Karpas-422 (cell line): ENCODE results near the gene KIF15. TPM values are rescaled to one million over a fixed set of nuclear protein-coding genes. Genes with fewer than 3 reads are reported as not detected.

Source experiments
- DNase-seq: peaks from one replicate; pipeline ENCODE4 v3.0.0-alpha.2; 2015
- H2AFZ ChIP-seq: fragments of 200-600 bp; sonication (generic); 2 replicates; pipeline ENCODE4 v1.6.1; 2014; ENCODE audit warnings: antibody characterized with exemption, low read length, mixed read lengths
- H3K27ac ChIP-seq: fragments of 200-600 bp; sonication (generic); 2 replicates; pipeline ENCODE4 v1.5.1; 2014; ENCODE audit warnings: mild to moderate bottlenecking, low read length, moderate library complexity
- H3K27me3 ChIP-seq: fragments of 200-600 bp; sonication (generic); 2 replicates; pipeline ENCODE4 v1.6.1; 2014; ENCODE audit warnings: low read length, mixed read lengths
- H3K36me3 ChIP-seq: fragments of 200-600 bp; sonication (generic); 2 replicates; pipeline ENCODE4 v1.6.1; 2014; ENCODE audit warnings: low read length, mixed read lengths; ENCODE audit not compliant: insufficient read depth
- H3K4me1 ChIP-seq: fragments of 200-600 bp; sonication (generic); 2 replicates; pipeline ENCODE4 v1.6.1; 2014; ENCODE audit warnings: mild to moderate bottlenecking, low read length, mixed read lengths
- H3K4me2 ChIP-seq: fragments of 200-600 bp; sonication (generic); 2 replicates; pipeline ENCODE4 v1.6.1; 2014; ENCODE audit warnings: low read length, low read depth, mild to moderate bottlenecking; ENCODE audit not compliant: poor library complexity, severe bottlenecking
- H3K4me3 ChIP-seq: fragments of 200-600 bp; sonication (generic); 2 replicates; pipeline ENCODE4 v1.5.1; 2014; ENCODE audit warnings: mild to moderate bottlenecking, antibody characterized with exemption, low read length, mixed read lengths
- H3K79me2 ChIP-seq: fragments of 200-600 bp; sonication (generic); 2 replicates; pipeline ENCODE4 v1.6.1; 2014; ENCODE audit warnings: mild to moderate bottlenecking, low read length, mixed read lengths
- H3K9ac ChIP-seq: fragments of 200-600 bp; sonication (generic); 2 replicates; pipeline ENCODE4 v1.6.0; 2014; ENCODE audit warnings: low read length
- H3K9me2 ChIP-seq: fragments of 200-600 bp; sonication (generic), shearing (Covaris generic); replicated peaks from 2 replicates; pipeline ENCODE4 v1.6.0; 2014; ENCODE audit warnings: mild to moderate bottlenecking, low read length, moderate library complexity; ENCODE audit not compliant: insufficient read depth
- H3K9me3 ChIP-seq: fragments of 300-700, 200-600 bp; sonication (generic); 2 replicates; pipeline ENCODE4 v1.6.1; 2014; ENCODE audit warnings: low read length, mixed read lengths
- H4K20me1 ChIP-seq: fragments of 200-600 bp; sonication (generic); 2 replicates; pipeline ENCODE4 v1.6.1; 2014; ENCODE audit warnings: mild to moderate bottlenecking, antibody characterized with exemption, low read length, low read depth; ENCODE audit not compliant: insufficient read depth
- total RNA-seq: library from RNA; depleted of rRNA; stranded (reverse); fragments of >200 nt; shearing (Covaris generic); gene quantifications from 2 replicates; pipeline ENCODE4 v1.2.3, GENCODE V29; 2014; ENCODE audit warnings: low replicate concordance

KIF15 gene
- total RNA-seq, 1 experiment from 2014 or later, result 15.2 TPM

DNA sequence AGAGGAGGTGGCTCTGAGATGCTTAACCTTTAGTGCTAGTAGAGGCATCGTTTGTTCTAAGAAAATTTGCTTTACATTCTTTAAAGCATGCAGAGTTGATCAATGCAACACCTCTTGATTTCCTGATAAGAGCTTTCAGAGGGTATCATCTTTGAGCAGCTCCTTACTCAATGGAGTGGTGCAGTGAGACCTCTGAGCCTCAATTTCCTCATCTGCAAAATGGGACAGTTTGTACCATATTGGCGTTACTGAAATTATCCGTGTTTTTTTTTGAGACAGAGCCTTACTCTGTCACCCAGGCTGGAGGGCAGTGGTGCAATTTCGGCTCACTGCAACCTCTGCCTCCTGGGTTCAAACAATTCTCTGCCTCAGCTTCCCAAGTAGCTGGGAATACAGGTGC, 98.5 kb downstream of the KIF15 start:
- H3K9me2 ChIP-seq, result no peaks in the 10 kb centered on the region
- peaks cover 15% of the 10 kb centered on the region for H3K4me1 ChIP-seq
- H3K27me3 ChIP-seq, result no peaks in the 10 kb centered on the region
- no peak overlapping the region for H3K4me3 ChIP-seq
- no peak overlapping the region for H3K4me2 ChIP-seq
- H3K79me2 ChIP-seq, result peaks cover 14% of the 10 kb centered on the region
- H3K27ac ChIP-seq, result no peak overlapping the region
- DNase-seq, result no peak
- no peak overlapping the region for H2AFZ ChIP-seq
- H3K36me3 ChIP-seq, result peaks cover 6% of the 10 kb centered on the region; the same call in 1 of the 2 replicates
- H3K9ac ChIP-seq, result no peak overlapping the region
- H4K20me1 ChIP-seq, result no peaks in the 10 kb centered on the region
- H3K9me3 ChIP-seq, result no peaks in the 10 kb centered on the region

DNA sequence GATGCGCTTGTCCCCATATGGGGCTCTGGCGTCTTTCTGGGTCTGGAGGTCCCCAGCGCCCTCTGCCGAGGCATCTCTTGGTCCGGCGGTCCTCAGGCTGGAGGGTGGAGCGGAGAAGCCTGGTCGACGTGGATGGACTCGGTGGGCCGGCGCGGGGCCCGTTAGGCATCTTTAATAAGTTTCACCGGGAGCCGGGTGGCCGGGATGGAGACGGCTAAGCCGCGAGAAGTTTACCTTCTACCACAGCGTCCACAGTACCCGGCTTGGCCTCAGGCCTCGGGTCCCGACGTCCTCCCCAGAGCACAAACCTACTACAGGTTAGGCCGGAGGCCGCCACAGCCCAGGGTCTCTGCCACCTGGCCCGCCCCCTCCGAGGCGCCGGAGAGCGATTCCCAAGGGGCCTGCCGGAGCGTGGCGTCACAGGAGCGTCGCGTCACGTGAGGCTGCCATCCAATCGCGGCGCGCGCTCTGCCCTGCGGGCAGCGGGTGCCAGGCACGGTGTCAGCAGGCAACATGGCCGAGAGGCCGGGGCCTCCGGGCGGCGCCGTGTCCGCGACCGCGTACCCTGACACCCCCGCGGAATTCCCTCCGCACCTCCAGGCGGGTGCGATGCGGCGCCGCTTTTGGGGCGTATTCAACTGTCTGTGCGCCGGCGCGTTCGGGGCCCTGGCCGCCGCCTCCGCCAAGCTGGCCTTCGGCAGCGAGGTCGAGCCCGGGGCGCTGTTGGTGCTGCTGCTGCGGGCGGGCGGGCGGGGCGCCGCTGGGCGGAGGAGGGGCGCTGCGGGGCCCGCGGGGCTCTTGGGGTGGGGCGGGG, 100.0 kb downstream of the KIF15 start, which contains the start of gene TMEM42:
TMEM42 (plus strand) TSS at position 501 of the 814 bp plus-strand sequence; CDS start at position 514, 13 bp downstream.
- Histone ChIP-seq H3K79me2 (peaks cover 14% of the 10 kb centered on the region), H3K36me3 (no peaks in the 10 kb centered on the region), H4K20me1 (no peaks in the 10 kb centered on the region), H2AFZ (peak within 1 kb of the TSS; percentile 75; the same call in 1 of the 2 replicates), H3K4me1 (peaks cover 15% of the 10 kb centered on the region), H3K27me3 (no peaks in the 10 kb centered on the region), H3K4me3 (peak within 1 kb of the TSS; percentile 68), H3K9me3 (no peaks in the 10 kb centered on the region), H3K9me2 (no peaks in the 10 kb centered on the region), H3K4me2 (peak within 1 kb of the TSS; percentile 83), H3K27ac (peak within 1 kb of the TSS; percentile 56; the same call in 1 of the 2 replicates), H3K9ac (peak within 1 kb of the TSS; percentile 71)
- peak; percentile 97 for DNase-seq

DNA sequence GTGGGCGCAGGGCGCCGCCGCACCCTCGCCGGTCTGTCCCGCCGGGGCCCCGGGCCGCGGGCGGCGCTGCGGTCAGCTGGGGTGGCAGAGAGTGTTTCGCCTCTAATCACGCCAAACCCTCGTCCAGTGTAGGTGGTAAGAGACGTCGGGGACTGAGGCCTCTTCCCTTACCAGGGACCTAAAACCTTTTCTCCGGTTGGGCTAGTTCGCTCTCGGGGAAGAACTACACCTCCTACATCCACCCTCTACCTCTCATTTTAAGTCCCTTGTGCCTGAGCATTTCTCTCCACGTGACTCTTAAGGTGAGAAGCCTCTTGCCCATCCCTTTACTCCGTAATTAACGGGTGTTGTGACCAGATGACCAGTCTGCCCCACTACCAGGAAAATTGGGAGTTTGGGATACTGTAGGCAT, 100.6 kb downstream of the KIF15 start:
- no peaks in the 10 kb centered on the region for H3K9me3 ChIP-seq
- peak overlapping the region; percentile 69 for H3K4me2 ChIP-seq
- peak overlapping the region; percentile 67 for H3K4me3 ChIP-seq
- no peaks in the 10 kb centered on the region for H3K27me3 ChIP-seq
- peak; percentile 75 for DNase-seq
- no peaks in the 10 kb centered on the region for H4K20me1 ChIP-seq
- H3K9me2 ChIP-seq, result no peaks in the 10 kb centered on the region
- no peaks in the 10 kb centered on the region for H3K36me3 ChIP-seq
- peak overlapping the region; percentile 0; the same call in 1 of the 2 replicates for H3K27ac ChIP-seq
- H3K4me1 ChIP-seq, result peaks cover 15% of the 10 kb centered on the region
- peak overlapping the region; percentile 71 for H3K9ac ChIP-seq
- no peak overlapping the region for H2AFZ ChIP-seq
- peaks cover 14% of the 10 kb centered on the region for H3K79me2 ChIP-seq

DNA sequence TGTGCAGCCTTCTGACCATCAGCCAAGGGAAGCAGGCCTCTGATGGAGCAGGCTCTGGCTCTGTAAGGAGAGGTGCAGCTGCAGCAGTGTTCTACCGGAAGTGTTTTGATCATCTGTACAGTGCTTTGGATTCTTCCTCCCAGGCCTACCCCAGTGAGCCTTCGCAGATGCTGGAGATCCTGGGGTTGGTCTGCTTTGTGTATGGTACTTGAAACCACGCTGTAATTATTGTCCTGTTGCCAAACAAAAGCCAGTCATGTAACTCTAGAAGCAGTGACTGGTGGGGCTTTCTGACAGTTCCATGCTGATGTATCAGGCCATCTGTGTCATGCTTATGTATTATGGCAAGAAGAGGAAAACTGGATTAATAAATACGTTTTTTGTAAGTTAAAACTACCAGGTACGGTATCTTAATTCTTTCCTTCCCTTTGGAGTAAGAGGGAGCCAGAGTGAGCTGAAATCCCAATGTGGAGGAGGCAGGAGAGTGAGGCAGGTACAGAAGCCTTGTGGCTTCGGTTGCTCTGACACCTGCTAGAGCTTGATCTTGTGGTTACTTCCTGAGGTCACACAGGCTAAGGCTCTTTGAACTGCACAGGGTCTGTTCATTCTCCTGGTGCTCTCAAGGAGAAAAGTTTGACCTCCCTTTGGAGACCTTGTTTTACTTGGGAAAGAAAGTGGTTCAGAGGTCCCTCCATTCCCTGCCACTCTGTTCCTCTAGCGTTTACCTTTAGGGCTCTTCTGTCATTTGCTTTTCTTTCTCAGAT, 103.9 kb downstream of the KIF15 start:
- Histone ChIP-seq H3K36me3 (no peaks in the 10 kb centered on the region), H4K20me1 (no peaks in the 10 kb centered on the region), H3K79me2 (peaks cover 14% of the 10 kb centered on the region), H3K27ac (no peak overlapping the region), H3K9me3 (no peaks in the 10 kb centered on the region), H3K4me1 (peaks cover 15% of the 10 kb centered on the region), H3K4me3 (no peak overlapping the region), H3K9me2 (no peaks in the 10 kb centered on the region), H3K9ac (no peak overlapping the region), H3K27me3 (no peaks in the 10 kb centered on the region), H2AFZ (no peak overlapping the region), H3K4me2 (no peak overlapping the region)
- no peak for DNase-seq

DNA sequence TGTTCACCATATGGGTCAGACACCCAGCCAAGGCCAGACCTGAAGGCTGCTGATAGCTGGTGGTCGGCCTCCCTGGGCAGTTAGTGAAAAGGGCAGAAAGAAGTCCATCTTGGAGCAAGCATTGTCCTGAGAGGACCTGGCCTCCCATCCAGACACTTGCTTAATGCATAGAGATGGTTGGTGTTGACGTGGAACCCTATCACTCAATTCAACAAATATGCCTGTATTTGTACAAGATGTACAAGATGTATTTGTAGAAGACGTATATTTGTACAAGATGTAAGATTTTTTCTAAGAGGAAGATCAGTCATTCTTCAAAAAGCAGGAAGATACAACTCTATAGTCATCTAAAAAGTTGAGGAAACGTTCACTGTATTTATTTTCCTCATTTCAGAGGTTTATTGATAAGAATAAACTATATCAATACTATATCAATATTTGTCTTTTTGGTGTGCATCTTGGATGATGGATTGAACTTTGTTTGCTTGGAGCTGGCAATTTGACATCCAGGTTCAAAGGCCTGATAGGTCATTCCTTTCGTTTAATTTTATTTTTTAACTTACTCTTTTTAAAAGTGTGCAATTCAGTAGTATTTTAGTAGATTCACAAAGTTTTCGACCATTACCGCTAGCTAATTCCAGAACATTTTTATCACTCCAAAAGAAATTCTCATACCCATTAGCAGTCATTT, 106.0 kb downstream of the KIF15 start:
- H3K27ac ChIP-seq, result no peak overlapping the region
- no peaks in the 10 kb centered on the region for H3K36me3 ChIP-seq
- H3K9ac ChIP-seq, result no peak overlapping the region
- H3K9me3 ChIP-seq, result no peaks in the 10 kb centered on the region
- no peaks in the 10 kb centered on the region for H3K27me3 ChIP-seq
- H2AFZ ChIP-seq, result no peak overlapping the region
- DNase-seq, result no peak
- no peaks in the 10 kb centered on the region for H4K20me1 ChIP-seq
- H3K4me3 ChIP-seq, result no peak overlapping the region
- peaks cover 10% of the 10 kb centered on the region for H3K79me2 ChIP-seq
- H3K4me2 ChIP-seq, result no peak overlapping the region
- peaks cover 5% of the 10 kb centered on the region for H3K4me1 ChIP-seq
- no peaks in the 10 kb centered on the region for H3K9me2 ChIP-seq

DNA sequence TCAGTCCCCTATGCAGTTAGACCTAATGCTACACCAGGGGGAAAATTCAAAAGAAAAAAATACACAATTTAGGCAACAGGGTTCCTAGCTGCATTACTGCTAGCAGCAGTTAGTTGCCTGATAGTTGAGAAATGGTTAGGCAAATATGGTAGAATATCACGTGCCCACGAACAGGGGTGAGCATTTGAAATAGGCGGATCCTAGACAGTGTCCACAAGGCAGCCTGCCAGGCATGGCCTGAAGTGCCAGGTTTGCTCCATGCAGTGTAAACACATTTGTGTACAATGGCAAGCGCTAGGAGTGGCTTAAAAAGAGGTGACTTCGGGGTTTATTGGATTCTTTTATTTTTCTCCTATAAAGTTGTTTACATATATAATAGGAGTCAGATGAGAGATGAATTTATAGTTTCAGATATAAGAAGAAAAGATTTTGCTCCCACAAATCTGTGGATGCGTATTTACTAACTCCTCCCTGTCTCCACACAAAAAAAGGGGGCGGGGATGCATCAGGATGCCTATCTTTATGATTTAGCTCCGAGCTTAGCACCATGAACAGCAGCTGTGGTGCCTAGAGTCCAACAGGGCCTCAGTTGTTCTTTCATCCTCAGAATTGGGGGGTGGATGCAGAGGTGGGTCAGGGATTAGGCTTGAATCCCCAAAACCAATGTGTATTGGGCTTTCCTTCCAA, 108.9 kb downstream of the KIF15 start:
- H3K4me3 ChIP-seq, result no peak overlapping the region
- H3K27ac ChIP-seq, result no peak overlapping the region
- no peak overlapping the region for H2AFZ ChIP-seq
- no peak for DNase-seq
- H3K9me2 ChIP-seq, result no peaks in the 10 kb centered on the region
- H3K79me2 ChIP-seq, result no peaks in the 10 kb centered on the region
- H4K20me1 ChIP-seq, result no peaks in the 10 kb centered on the region
- no peak overlapping the region for H3K4me2 ChIP-seq
- no peaks in the 10 kb centered on the region for H3K4me1 ChIP-seq
- no peaks in the 10 kb centered on the region for H3K36me3 ChIP-seq
- no peaks in the 10 kb centered on the region for H3K9me3 ChIP-seq
- no peaks in the 10 kb centered on the region for H3K27me3 ChIP-seq
- no peak overlapping the region for H3K9ac ChIP-seq

DNA sequence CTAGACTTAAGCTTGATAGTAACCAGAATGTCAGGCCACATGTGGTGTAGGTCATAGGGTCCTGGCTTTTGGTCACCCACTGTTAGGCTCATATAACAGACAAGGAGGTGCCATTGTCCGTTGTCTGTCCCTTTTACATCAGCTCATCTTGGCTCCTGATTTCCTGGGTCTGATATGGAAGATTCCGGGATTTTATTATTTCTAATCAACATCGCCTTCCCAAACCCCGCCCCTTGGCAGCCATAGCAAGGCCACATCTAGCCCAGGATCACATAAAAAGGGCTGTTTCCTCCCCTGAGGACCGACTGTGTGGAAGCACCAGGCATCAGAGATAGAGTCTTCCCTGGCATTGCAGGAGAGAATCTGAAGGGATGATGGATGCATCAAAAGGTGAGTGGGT, 112.7 kb downstream of the KIF15 start, which contains the start of gene TGM4:
TGM4 (plus strand) TSS at position 301 of the 400 bp plus-strand sequence; CDS start at position 372, 71 bp downstream.
- H2AFZ ChIP-seq, result no peak within 1 kb of the TSS
- no peaks in the 10 kb centered on the region for H4K20me1 ChIP-seq
- DNase-seq, result no peak
- no peaks in the 10 kb centered on the region for H3K9me2 ChIP-seq
- H3K9me3 ChIP-seq, result no peaks in the 10 kb centered on the region
- no peaks in the 10 kb centered on the region for H3K79me2 ChIP-seq
- H3K4me2 ChIP-seq, result no peak within 1 kb of the TSS
- no peak within 1 kb of the TSS for H3K9ac ChIP-seq
- H3K36me3 ChIP-seq, result no peaks in the 10 kb centered on the region
- no peaks in the 10 kb centered on the region for H3K27me3 ChIP-seq
- 0 out of 2 replicates have a peak, but pooled peaks cover 4% of the 10 kb centered on the region for H3K4me1 ChIP-seq
- H3K27ac ChIP-seq, result no peak within 1 kb of the TSS
- no peak within 1 kb of the TSS for H3K4me3 ChIP-seq
